Thoracic aorta (tissue), 2 donors: ENCODE results near the gene PIAS4. TPM values are rescaled to one million over a fixed set of nuclear protein-coding genes. Genes with fewer than 3 reads are reported as not detected.

Experiments
- total RNA-seq, 2 donors: library from RNA; depleted of rRNA; stranded (reverse); fragments of >200 nt; gene quantifications; one replicate each; pipeline versions ENCODE4 v1.1.0 to v1.2.3, GENCODE V29; 2016

PIAS4 gene
- total RNA-seq, 2 donors from 2014 or later: 10.2 to 32.2 TPM

Other genes starting within 250 kb of the PIAS4 start
- gene APBA3, start 246.0 kb upstream of the PIAS4 start, total RNA-seq: 10 to 100 TPM; 17.4 to 26.8 TPM
- 10 to 100 TPM; 32.4 to 56.9 TPM for gene MRPL54, start 245.1 kb upstream of the PIAS4 start, total RNA-seq
- gene RAX2, start 235.5 kb upstream of the PIAS4 start, total RNA-seq: not detected
- gene MATK, start 221.4 kb upstream of the PIAS4 start, total RNA-seq: 1 to 10 TPM; 5.4 to 6.4 TPM
- gene ZFR2, start 138.7 kb upstream of the PIAS4 start, total RNA-seq: not detected
- not detected for gene ATCAY, start 127.1 kb upstream of the PIAS4 start, total RNA-seq
- 1 to 10 TPM in 1 of 2 donors, not detected in 1; 1.8 TPM for gene NMRK2, start 74.7 kb upstream of the PIAS4 start, total RNA-seq
- gene DAPK3, start 36.6 kb upstream of the PIAS4 start, total RNA-seq: 100 to 1,000 TPM; 167 to 241 TPM
- 1,000 to 10,000 TPM; 1,268 to 1,436 TPM for gene EEF2, start 22.3 kb upstream of the PIAS4 start, total RNA-seq
- gene ZBTB7A, start 59.2 kb downstream of the PIAS4 start, total RNA-seq: 10 to 100 TPM; 85.1 to 91.9 TPM
- 10 to 100 TPM; 51.2 to 71.8 TPM for gene MAP2K2, start 116.4 kb downstream of the PIAS4 start, total RNA-seq
- gene CREB3L3, start 145.9 kb downstream of the PIAS4 start, total RNA-seq: not detected
- 10 to 100 TPM; 21.7 to 30.9 TPM for gene SIRT6, start 174.8 kb downstream of the PIAS4 start, total RNA-seq
- 1 to 10 TPM in 1 of 2 donors, under 1 TPM in 1; 0.28 to 1.1 TPM for gene ANKRD24, start 175.0 kb downstream of the PIAS4 start, total RNA-seq
- 10 to 100 TPM in 1 of 2 donors, 1 to 10 TPM in 1; 1.9 to 16.1 TPM for gene EBI3, start 221.8 kb downstream of the PIAS4 start, total RNA-seq
- 10 to 100 TPM; 17.5 to 25.5 TPM for gene YJU2, start 239.3 kb downstream of the PIAS4 start, total RNA-seq